Astrocyte (in vitro differentiated cells and primary cell): ENCODE results near the gene SLFN12L. TPM values are rescaled to one million over a fixed set of nuclear protein-coding genes. Genes with fewer than 3 reads are reported as not detected.

Experiments
- DNase-seq: peaks from one replicate; pipeline ENCODE4 v3.0.0-alpha.2; 2010; ENCODE audit warnings: low read depth
- FAIRE-seq: peaks from 2 replicates; lab custom pipeline; 2011; peaks lifted over from hg19 to GRCh38; lab: Jason Lieb, UNC
- H2AFZ ChIP-seq: 2 replicates; pipeline ENCODE4 v1.6.0; 2012; ENCODE audit warnings: low read depth, low read length, inconsistent platforms
- H3K27ac ChIP-seq: 2 replicates; pipeline ENCODE4 v1.5.1; 2011; ENCODE audit warnings: low read depth, low read length, inconsistent platforms
- H3K27me3 ChIP-seq: 2 replicates; pipeline ENCODE4 v1.6.0; 2011; ENCODE audit warnings: low read length, inconsistent platforms; ENCODE audit not compliant: insufficient read depth
- H3K36me3 ChIP-seq: 2 replicates; pipeline ENCODE4 v1.5.1; 2011; ENCODE audit warnings: low read length, inconsistent platforms; ENCODE audit not compliant: insufficient read depth
- H3K4me1 ChIP-seq: 2 replicates; pipeline ENCODE4 v1.5.1; 2011; ENCODE audit warnings: low read length, inconsistent platforms; ENCODE audit not compliant: insufficient read depth
- H3K4me2 ChIP-seq: 2 replicates; pipeline ENCODE4 v1.6.0; 2012; ENCODE audit warnings: low read length, inconsistent platforms
- H3K4me3 ChIP-seq: 2 replicates; pipeline ENCODE4 v1.5.1; 2011; ENCODE audit warnings: low read depth, mild to moderate bottlenecking, low read length, inconsistent platforms; ENCODE audit not compliant: insufficient read depth
- H3K79me2 ChIP-seq: 2 replicates; pipeline ENCODE4 v1.6.0; 2012; ENCODE audit warnings: mild to moderate bottlenecking, low read length, inconsistent platforms; ENCODE audit not compliant: insufficient read depth
- H3K9ac ChIP-seq: 2 replicates; pipeline ENCODE4 v1.6.0; 2012; ENCODE audit warnings: mild to moderate bottlenecking, low read length, inconsistent platforms
- H3K9me3 ChIP-seq: 2 replicates; pipeline ENCODE4 v1.5.1; 2012; ENCODE audit warnings: low read depth, mild to moderate bottlenecking, low read length, inconsistent platforms; ENCODE audit not compliant: insufficient read depth
- H4K20me1 ChIP-seq: 2 replicates; pipeline ENCODE4 v1.6.0; 2012; ENCODE audit warnings: low read length, inconsistent platforms; ENCODE audit not compliant: insufficient read depth
- H3K27ac Mint-ChIP-seq: one replicate; pipeline ENCODE4 v1.8.0; 2021; ENCODE audit warnings: mild to moderate bottlenecking, mixed read lengths; ENCODE audit not compliant: unreplicated experiment
- H3K27me3 Mint-ChIP-seq: one replicate; pipeline ENCODE4 v1.8.0; 2021; ENCODE audit warnings: low read depth, mixed read lengths; ENCODE audit not compliant: unreplicated experiment
- H3K36me3 Mint-ChIP-seq: one replicate; pipeline ENCODE4 v1.8.0; 2021; ENCODE audit warnings: low read depth, mixed read lengths; ENCODE audit not compliant: unreplicated experiment
- H3K4me1 Mint-ChIP-seq: one replicate; pipeline ENCODE4 v1.8.0; 2021; ENCODE audit warnings: low read depth, mixed read lengths; ENCODE audit not compliant: unreplicated experiment
- H3K4me3 Mint-ChIP-seq: one replicate; pipeline ENCODE4 v1.8.0; 2021; ENCODE audit warnings: mild to moderate bottlenecking, moderate library complexity, mixed read lengths; ENCODE audit not compliant: unreplicated experiment
- H3K9me3 Mint-ChIP-seq: one replicate; pipeline ENCODE4 v1.8.0; 2021; ENCODE audit warnings: mild to moderate bottlenecking, mixed read lengths; ENCODE audit not compliant: unreplicated experiment
- EZH2 ChIP-seq: IDR thresholded peaks from 2 replicates; pipeline ENCODE4 v1.6.1; 2012; ENCODE audit warnings: mild to moderate bottlenecking, low read length, inconsistent platforms; ENCODE audit not compliant: insufficient read depth
- total RNA-seq: library from RNA; stranded (reverse); gene quantifications from 2 replicates; pipeline ENCODE4 v1.2.1, GENCODE V29; 2021
- TF ChIP-seq, protein P1 (sequence below): IDR thresholded peaks from 2 replicates; pipeline ENCODE4 v1.5.1; 2011; ENCODE audit warnings: low read depth, mild to moderate bottlenecking, inconsistent platforms, low read length, moderate library complexity; ENCODE audit not compliant: insufficient read depth

SLFN12L gene
- total RNA-seq, 1 donor from 2014 or later: 0.14 TPM

DNA sequence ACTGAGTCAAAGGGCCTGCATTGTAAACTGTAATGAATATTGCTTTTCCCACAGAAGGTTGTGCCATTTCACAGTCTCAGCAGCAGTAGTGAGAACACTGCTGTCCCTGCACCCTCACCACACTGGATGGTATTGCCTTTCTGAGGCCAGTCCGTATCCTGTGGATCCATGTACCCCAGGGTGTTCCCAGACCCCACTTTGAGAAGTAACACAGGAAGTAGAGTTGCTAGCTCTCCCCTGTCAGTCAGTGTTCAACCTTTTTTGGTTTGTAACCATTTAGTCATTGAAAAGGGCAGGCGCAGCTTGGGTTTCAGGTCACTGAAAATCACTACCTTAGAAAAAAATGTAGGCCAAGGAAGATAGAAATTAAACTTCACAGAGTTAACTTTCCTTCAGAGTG lies 37.9 kb downstream of the SLFN12L start:
- DNase-seq: no peak
- H3K4me2 ChIP-seq: no peak overlapping the region
- H2AFZ ChIP-seq: no peak overlapping the region
- no peaks in the 10 kb centered on the region for H3K36me3 ChIP-seq
- TF ChIP-seq EZH2: no peak
- TF ChIP-seq, protein P1, sequence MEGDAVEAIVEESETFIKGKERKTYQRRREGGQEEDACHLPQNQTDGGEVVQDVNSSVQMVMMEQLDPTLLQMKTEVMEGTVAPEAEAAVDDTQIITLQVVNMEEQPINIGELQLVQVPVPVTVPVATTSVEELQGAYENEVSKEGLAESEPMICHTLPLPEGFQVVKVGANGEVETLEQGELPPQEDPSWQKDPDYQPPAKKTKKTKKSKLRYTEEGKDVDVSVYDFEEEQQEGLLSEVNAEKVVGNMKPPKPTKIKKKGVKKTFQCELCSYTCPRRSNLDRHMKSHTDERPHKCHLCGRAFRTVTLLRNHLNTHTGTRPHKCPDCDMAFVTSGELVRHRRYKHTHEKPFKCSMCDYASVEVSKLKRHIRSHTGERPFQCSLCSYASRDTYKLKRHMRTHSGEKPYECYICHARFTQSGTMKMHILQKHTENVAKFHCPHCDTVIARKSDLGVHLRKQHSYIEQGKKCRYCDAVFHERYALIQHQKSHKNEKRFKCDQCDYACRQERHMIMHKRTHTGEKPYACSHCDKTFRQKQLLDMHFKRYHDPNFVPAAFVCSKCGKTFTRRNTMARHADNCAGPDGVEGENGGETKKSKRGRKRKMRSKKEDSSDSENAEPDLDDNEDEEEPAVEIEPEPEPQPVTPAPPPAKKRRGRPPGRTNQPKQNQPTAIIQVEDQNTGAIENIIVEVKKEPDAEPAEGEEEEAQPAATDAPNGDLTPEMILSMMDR: no peak
- no peak for FAIRE-seq
- peaks cover 3% of the 10 kb centered on the region for H4K20me1 ChIP-seq
- no peaks in the 10 kb centered on the region for H3K4me1 ChIP-seq
- H3K4me3 Mint-ChIP-seq: no peak overlapping the region
- H3K4me1 Mint-ChIP-seq: no peaks in the 10 kb centered on the region
- H3K79me2 ChIP-seq: no peaks in the 10 kb centered on the region
- H3K27ac Mint-ChIP-seq: no peak overlapping the region
- H3K9ac ChIP-seq: no peak overlapping the region
- no peaks in the 10 kb centered on the region for H3K36me3 Mint-ChIP-seq
- H3K27ac ChIP-seq: no peak overlapping the region
- H3K4me3 ChIP-seq: no peak overlapping the region
- H3K9me3 Mint-ChIP-seq: peaks cover 10% of the 10 kb centered on the region
- H3K27me3 Mint-ChIP-seq: peaks cover 76% of the 10 kb centered on the region
- no peaks in the 10 kb centered on the region for H3K9me3 ChIP-seq
- peaks cover 49% of the 10 kb centered on the region for H3K27me3 ChIP-seq

DNA sequence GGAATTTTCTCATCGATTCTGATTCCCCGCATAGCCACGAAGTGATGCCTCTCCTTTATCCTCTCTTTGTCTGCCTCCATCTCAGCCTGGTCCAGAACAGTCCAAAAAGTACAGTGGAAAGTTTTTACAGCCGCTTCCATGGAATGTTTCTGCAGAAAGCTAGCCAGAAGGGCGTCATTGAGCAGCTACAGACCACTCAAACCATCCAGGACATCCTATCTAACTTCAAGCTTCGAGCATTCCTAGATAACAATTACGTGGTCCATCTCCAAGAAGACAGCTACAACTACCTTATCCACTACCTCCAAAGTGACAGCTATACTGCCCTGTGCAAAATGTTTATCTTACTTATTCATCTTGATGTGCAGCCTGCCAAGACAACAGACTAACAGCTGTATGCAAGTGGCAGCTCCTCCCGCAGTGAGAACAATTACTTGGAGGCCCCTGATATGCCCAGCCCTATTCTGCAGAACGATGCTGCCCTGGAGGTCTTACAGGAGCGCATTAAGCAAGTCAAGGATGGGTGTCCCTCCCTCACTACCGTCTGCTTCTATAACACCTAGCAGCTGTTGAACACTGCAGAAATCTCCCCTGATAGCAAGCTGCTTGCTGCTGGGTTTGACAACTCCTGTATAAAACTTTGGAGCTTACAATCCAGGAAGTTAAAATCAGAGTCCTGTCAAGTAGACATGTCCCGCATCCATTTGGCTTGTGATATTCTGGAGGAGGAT lies 38.9 kb downstream of the SLFN12L start:
- Mint-ChIP-seq H3K4me3 (no peak overlapping the region), H3K4me1 (no peaks in the 10 kb centered on the region), H3K27me3 (peaks cover 75% of the 10 kb centered on the region), H3K27ac (no peak overlapping the region), H3K36me3 (no peaks in the 10 kb centered on the region), H3K9me3 (peaks cover 5% of the 10 kb centered on the region)
- no peaks in the 10 kb centered on the region for H3K79me2 ChIP-seq
- no peaks in the 10 kb centered on the region for H3K9me3 ChIP-seq
- H4K20me1 ChIP-seq: peaks cover 3% of the 10 kb centered on the region
- H3K4me3 ChIP-seq: no peak overlapping the region
- H3K27me3 ChIP-seq: peaks cover 55% of the 10 kb centered on the region
- H3K4me1 ChIP-seq: no peaks in the 10 kb centered on the region
- no peak overlapping the region for H3K9ac ChIP-seq
- no peak overlapping the region for H2AFZ ChIP-seq
- H3K36me3 ChIP-seq: no peaks in the 10 kb centered on the region
- no peak for DNase-seq
- FAIRE-seq: no peak
- no peak overlapping the region for H3K27ac ChIP-seq
- peak overlapping the region; percentile 22 for H3K4me2 ChIP-seq
- TF ChIP-seq, protein P1: no peak
- no peak for TF ChIP-seq EZH2
